Peyer's patch (tissue), 4 donors: ENCODE measurements around the gene KCNS3. TPM values are rescaled to one million over a fixed set of nuclear protein-coding genes. Genes with fewer than 3 reads are reported as not detected.

ENCODE experiments used
- DNase-seq, 3 donors: peaks; one replicate each; pipeline ENCODE4 v3.0.0-alpha.2; 2017 to 2019
- H3K27ac ChIP-seq, 4 donors: fragments of 200-600 bp; sonication (generic); one replicate each; pipeline ENCODE4 v1.5.1; 2016 to 2019
- H3K27me3 ChIP-seq, 2 donors: fragments of 200-600 bp; sonication (generic); one replicate each; pipeline ENCODE4 v1.5.1; 2019
- H3K36me3 ChIP-seq, 3 donors: fragments of 200-600 bp; sonication (generic); one replicate each; pipeline ENCODE4 v1.5.1; 2016 to 2019
- H3K4me1 ChIP-seq, 4 donors: fragments of 200-600 bp; sonication (generic); one replicate each; pipeline ENCODE4 v1.5.1; 2016 to 2019
- H3K4me3 ChIP-seq, 4 donors: fragments of 200-600 bp; sonication (generic); 1 replicate in 3 of 4; 2 replicates in 1 of 4; pipeline ENCODE4 v1.5.1; 2016 to 2019; ENCODE audit warnings: mild to moderate bottlenecking in 1 of 4
- H3K9me3 ChIP-seq, 4 donors: fragments of 200-600 bp; sonication (generic); one replicate each; pipeline ENCODE4 v1.5.1; 2016 to 2019; ENCODE audit warnings: mild to moderate bottlenecking in 1 of 4
- CTCF ChIP-seq, 6 experiments: fragments of 450-650 bp in 4 of 6; fragments of 200-600 bp in 2 of 6; sonication (generic) in 1 of 6; IDR thresholded peaks; one replicate each; pipeline ENCODE4 v1.5.1; 2017 to 2019; ENCODE audit warnings: antibody characterized with exemption in 6 of 6, mild to moderate bottlenecking in 3 of 6, moderate library complexity in 1 of 6
- POLR2A ChIP-seq, 2 donors: fragments of 450-650 bp; IDR thresholded peaks; one replicate each; pipeline ENCODE4 v1.5.1; 2017; ENCODE audit warnings: antibody characterized with exemption in 2 of 2, mild to moderate bottlenecking in 2 of 2, moderate library complexity in 2 of 2
- total RNA-seq, 4 donors: library from RNA; depleted of rRNA; stranded (reverse); fragments of >200 nt; gene quantifications; one replicate each; pipeline ENCODE4 v1.1.0, GENCODE V29; 2016

The KCNS3 gene
- total RNA-seq, 4 donors from 2014 or later: 1.6 to 76.7 (median 12.7) TPM

GRCh38 chr2:17877811-17878280 is 621 bp upstream of the KCNS3 start:
- peaks cover 0 to 8% (median 4%) of the 10 kb centered on the region in 4 donors for H3K4me1 ChIP-seq
- no peak for TF ChIP-seq CTCF (IDR thresholded peaks at IDR 0.05)
- no peak for TF ChIP-seq POLR2A (IDR thresholded peaks at IDR 0.05)
- DNase-seq: no peak
- no peaks in the 10 kb centered on the region for H3K36me3 ChIP-seq
- peak overlapping the region; percentile 35 to 76 (median 64) for H3K4me3 ChIP-seq
- H3K27me3 ChIP-seq: no peaks in the 10 kb centered on the region
- H3K27ac ChIP-seq: peak overlapping the region in 3 of 4 donors; percentile 1 to 36 (median 33)
- H3K9me3 ChIP-seq: no peaks in the 10 kb centered on the region

- Histone ChIP-seq H3K9me3 (no peaks in the 10 kb centered on the region), H3K4me1 (peaks cover 0 to 8% (median 4%) of the 10 kb centered on the region in 4 donors), H3K36me3 (no peaks in the 10 kb centered on the region), H3K4me3 (peak overlapping the region; percentile 33 to 76 (median 64)), H3K27me3 (no peaks in the 10 kb centered on the region), H3K27ac (peak overlapping the region in 3 of 4 donors; percentile 38 to 78 (median 58))
- DNase-seq: peak in 2 of 3 donors; percentile 77 to 87
- no peak for TF ChIP-seq POLR2A (IDR thresholded peaks at IDR 0.05)
- peak in 2 of 6 experiments; percentile 2 to 7 for TF ChIP-seq CTCF (IDR thresholded peaks at IDR 0.05)
These were observed 858 bp downstream of the KCNS3 start for GRCh38 chr2:17879137-17879912.

- no peaks in the 10 kb centered on the region for H3K36me3 ChIP-seq
These were observed 1.4 kb downstream of the KCNS3 start for GRCh38 chr2:17879913-17880274.

GRCh38 chr2:17892770-17893534 is 14.5 kb downstream of the KCNS3 start:
- DNase-seq: no peak

More at GRCh38 chr2:17879913-17880274, 1.4 kb downstream of the KCNS3 start:
- peak overlapping the region in 1 of 4 donors; percentile 78 for H3K27ac ChIP-seq
- H3K4me1 ChIP-seq: peaks cover 0 to 8% (median 4%) of the 10 kb centered on the region in 4 donors
- no peaks in the 10 kb centered on the region for H3K27me3 ChIP-seq
- no peaks in the 10 kb centered on the region for H3K9me3 ChIP-seq
- DNase-seq: no peak
- peak overlapping the region in 3 of 4 donors; percentile 63 to 76 (median 66) for H3K4me3 ChIP-seq
- TF ChIP-seq CTCF (IDR thresholded peaks at IDR 0.05) (no peak), POLR2A (IDR thresholded peaks at IDR 0.05) (no peak)

More at GRCh38 chr2:17892770-17893534, 14.5 kb downstream of the KCNS3 start:
- H3K4me3 ChIP-seq: no peak overlapping the region
- no peak overlapping the region for H3K27ac ChIP-seq
- H3K4me1 ChIP-seq: no peaks in the 10 kb centered on the region
- H3K9me3 ChIP-seq: peaks cover 0 to 5% (median 0%) of the 10 kb centered on the region in 4 donors
- H3K36me3 ChIP-seq: no peaks in the 10 kb centered on the region
- no peaks in the 10 kb centered on the region for H3K27me3 ChIP-seq
- no peak for TF ChIP-seq POLR2A (IDR thresholded peaks at IDR 0.05)
- TF ChIP-seq CTCF (IDR thresholded peaks at IDR 0.05): no peak
